HK-2 (cell line): ENCODE measurements around the gene ANKK1.

Experiments
- DNase-seq: peaks from one replicate; pipeline ENCODE4 v3.0.0-alpha.2; 2018; ENCODE audit not compliant: unreplicated experiment

Gene ANKK1, protein sequence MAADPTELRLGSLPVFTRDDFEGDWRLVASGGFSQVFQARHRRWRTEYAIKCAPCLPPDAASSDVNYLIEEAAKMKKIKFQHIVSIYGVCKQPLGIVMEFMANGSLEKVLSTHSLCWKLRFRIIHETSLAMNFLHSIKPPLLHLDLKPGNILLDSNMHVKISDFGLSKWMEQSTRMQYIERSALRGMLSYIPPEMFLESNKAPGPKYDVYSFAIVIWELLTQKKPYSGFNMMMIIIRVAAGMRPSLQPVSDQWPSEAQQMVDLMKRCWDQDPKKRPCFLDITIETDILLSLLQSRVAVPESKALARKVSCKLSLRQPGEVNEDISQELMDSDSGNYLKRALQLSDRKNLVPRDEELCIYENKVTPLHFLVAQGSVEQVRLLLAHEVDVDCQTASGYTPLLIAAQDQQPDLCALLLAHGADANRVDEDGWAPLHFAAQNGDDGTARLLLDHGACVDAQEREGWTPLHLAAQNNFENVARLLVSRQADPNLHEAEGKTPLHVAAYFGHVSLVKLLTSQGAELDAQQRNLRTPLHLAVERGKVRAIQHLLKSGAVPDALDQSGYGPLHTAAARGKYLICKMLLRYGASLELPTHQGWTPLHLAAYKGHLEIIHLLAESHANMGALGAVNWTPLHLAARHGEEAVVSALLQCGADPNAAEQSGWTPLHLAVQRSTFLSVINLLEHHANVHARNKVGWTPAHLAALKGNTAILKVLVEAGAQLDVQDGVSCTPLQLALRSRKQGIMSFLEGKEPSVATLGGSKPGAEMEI

GRCh38 chr11:113387605-113388211 lies at the start of gene ANKK1:
Gene ANKK1, plus strand, starts transcription at chr11:113387779. Its CDS starts 106 bp downstream, at chr11:113387885.
- DNase-seq, result no peak

DNA sequence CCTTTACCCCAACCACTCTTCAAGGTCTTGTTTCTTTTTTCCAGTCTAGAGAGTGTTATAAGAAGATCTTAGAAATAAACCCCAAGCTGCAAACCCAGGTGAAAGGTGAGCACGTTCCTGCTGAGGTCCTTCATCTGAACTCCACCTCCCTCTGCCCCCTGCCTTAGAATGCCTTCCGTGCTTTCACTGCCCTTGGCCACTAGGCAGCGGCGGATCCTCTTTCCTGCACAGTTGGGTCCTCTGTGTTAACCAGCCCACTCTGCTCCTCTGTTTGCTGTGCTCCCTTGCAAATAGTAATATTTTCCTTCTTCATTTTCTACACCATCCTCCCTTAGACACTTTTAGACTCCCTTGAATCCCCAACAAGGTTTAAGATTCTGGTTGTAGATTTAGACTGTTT lies 48.8 kb upstream of the ANKK1 start:
- no peak for DNase-seq

DNA sequence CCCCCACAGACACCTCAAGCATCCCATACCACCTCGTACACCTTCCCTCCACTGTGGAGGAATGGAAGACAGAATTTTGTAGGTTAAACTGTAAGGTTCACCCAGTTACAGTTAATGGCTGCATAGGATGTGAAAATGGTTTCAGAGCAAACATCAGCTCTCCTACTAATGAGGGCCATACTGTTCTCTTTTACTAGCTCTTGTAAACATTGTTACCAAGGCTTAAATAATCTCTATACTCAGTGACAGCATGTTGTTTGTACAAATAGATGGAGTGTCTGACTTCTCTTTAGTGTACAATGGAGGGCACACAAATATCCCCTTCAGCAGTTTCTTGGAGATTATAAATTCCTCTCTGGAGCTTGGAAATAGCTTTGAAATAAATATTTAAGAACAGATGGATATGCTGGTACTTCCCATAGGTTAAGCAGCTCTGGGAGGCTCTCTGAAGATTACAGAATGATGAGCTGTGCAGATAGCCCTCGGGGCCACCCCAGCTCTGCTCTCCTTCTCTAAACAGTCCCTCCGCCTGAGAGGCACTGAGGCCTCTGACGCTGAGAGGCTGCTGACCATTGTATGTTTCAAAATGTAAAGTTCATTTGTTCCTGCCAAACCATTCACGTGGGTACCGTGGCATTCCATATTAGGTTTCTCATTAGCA lies 47.5 kb upstream of the ANKK1 start:
- DNase-seq, result no peak

GRCh38 chr11:113341388-113342165 lies 46.0 kb upstream of the ANKK1 start:
- no peak for DNase-seq

DNA sequence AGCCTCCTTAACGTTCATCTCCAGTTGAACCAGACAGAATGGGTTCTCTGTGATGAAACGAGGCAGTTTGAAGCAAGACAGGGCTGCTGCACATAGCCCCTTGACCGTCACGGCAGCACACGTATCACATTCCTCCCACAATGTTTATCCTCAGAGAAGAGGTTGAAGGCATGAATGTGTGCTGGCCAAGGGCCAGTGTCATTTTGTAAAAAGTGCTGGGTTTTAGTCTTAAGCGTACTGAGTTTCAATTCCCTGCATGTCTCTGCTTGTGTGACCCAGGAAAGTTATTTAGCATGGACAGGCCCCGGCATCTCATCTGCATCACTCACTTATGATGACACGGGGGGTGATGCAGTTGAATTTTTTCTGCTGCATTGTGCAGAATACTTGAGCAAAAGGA lies 41.6 kb upstream of the ANKK1 start:
- no peak for DNase-seq

- no peak for DNase-seq
Observed at GRCh38 chr11:113349528-113349927, 38.1 kb upstream of the ANKK1 start.

DNA sequence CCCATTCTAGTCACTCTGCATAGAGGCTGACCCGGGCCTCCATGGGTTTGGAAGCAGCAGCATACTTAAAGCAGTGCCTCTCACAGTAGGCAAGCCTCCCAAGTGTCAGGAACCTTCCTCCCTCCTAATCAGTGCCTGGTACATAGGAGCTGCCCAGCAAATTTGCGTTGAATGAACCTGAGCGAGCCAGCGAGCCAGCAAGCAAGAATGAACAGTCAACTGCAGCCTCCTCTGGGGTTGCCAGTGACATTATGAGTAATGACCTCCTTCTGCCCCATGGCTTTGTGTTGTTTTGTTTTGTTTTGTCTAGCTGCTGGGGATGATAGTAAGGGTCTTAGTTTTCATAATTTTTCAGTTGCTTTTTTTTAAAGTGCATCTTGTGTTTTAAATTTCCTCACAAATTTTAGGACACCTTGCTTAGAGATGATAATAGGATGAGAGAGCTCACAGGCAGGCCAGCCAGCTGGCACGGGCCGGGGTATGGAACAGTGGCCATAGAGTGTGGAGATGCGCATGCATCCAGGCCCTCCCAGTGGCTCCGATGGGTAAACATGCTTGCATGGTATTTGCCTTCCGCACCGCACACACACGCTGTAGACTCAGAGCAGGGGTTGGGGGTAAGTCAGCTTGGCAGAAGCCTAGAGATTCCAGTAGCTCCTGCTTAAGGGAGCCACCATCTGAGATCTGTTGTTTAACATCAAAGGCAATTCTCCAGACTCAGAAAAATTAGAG lies 37.1 kb upstream of the ANKK1 start:
- DNase-seq, result no peak

GRCh38 chr11:113351068-113351450 lies 36.5 kb upstream of the ANKK1 start:
- DNase-seq, result no peak

DNA sequence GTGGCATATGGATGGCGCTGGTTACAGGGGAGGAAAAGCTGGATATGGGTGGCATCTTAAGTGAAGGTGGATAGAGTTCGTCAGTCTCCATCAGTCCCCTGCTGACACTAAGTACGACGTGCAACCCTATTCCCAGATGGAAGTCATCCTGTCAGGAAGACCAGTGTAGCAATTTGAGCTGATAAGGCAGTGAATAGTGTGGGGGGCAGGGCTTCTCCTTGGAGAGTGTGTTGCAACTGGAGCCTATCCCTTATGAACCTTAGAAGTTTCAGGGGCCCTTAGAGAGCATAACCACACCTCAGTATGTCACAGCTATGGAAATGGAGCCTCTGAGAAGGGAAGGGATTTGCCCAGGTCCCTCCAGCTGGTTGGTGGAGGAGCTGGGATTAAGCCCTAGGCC lies 36.1 kb upstream of the ANKK1 start:
- no peak for DNase-seq

DNA sequence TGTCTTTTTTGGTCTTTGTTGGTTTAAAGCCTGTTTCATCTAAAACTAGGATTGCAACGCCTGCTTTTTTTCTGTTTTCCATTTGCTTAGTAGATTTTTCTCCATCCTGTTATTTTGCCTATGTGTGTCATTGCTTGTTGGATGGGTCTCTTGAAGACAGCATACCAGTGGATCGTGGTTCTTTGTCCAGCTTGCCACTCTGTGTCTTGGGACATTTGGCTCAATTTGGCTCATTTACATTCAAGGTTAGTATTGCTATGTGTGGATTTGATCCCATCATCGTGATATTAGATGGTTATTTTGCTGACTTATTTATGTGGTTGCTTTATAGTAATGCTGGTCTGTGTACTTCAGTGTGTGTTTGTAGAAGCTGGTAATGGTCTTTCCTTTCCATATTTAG lies 31.4 kb upstream of the ANKK1 start:
- no peak for DNase-seq

DNA sequence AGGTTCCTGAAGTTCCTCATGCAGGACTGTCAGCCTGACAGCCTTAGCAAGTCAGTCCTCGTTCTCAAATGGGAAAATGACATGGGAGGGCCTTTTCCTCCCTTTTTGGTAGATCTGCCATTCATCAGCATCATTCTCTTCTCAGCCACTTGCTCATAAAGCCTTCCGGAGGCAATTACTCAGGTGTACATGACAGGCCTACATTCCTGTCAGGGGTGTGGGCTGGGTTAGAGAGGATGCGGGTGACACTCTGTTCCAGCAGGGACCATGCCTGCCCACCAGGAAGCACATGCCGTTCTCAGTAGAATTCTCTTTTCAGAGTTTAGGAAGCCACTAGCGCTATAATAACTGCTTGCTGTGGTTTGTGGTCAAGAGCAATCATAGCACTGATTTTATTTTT lies 24.2 kb upstream of the ANKK1 start:
- DNase-seq, result no peak

DNA sequence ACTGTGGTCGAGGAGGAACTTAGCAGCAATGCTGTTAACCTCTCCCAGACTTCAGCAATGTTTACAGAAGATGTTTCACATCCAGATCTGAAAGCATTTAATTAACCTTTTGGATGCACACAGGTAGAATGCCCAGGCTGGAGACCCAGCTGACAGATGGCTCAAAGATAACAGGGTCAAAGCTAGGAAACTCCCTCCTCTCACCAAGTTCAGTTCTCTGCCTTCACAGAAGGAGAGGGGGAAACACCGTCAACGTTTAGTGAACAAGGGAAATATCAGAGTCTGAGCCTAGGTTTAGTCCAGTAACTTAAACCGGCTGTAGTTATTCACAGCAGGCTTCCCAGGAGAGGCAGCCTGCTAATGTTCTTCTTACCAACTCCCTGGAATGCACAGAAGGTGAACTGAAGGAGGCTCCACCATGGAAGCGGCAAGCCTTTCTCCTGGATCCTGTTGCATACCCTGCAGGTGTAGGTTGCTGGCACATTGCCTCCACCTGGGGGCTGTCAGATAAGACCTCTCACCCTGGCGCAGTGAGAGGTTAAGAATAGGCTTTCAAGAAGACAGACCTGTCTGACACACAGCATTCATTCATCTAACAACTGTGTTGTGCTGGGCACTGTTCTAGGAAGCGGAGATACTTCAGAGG lies 23.5 kb upstream of the ANKK1 start:
- no peak for DNase-seq

- no peak for DNase-seq
Observed at GRCh38 chr11:113365895-113366294, 21.7 kb upstream of the ANKK1 start.

GRCh38 chr11:113369411-113369810 lies 18.2 kb upstream of the ANKK1 start:
- no peak for DNase-seq

GRCh38 chr11:113370634-113371033 lies 16.9 kb upstream of the ANKK1 start:
- no peak for DNase-seq

GRCh38 chr11:113372309-113372708 lies 15.3 kb upstream of the ANKK1 start:
- DNase-seq, result no peak

- DNase-seq, result no peak
Observed at GRCh38 chr11:113373306-113373705, 14.3 kb upstream of the ANKK1 start.

- no peak for DNase-seq
Observed at GRCh38 chr11:113373981-113374560, 13.5 kb upstream of the ANKK1 start.

DNA sequence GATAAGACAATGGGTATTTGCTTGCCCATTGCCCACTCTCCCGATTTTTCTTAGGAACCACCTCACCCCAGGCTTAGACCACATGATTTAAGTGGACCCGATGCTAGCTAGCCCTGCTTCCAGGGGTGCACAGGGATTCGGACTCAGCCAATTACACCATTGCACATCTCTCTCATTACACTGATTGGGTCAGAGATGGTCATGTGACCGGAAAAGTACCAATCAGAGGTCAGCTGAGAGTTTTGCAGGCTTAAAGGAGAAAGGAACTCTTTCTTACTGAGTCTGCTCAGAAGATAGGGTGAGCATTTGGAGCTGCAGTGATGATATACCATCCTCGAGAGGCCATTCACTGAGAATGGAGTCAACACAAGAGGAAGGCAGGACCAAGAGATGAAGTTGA lies 12.2 kb upstream of the ANKK1 start:
- no peak for DNase-seq

GRCh38 chr11:113376156-113376555 lies 11.4 kb upstream of the ANKK1 start:
- no peak for DNase-seq
